ENCODE results near the gene POLR3K.

DNA sequence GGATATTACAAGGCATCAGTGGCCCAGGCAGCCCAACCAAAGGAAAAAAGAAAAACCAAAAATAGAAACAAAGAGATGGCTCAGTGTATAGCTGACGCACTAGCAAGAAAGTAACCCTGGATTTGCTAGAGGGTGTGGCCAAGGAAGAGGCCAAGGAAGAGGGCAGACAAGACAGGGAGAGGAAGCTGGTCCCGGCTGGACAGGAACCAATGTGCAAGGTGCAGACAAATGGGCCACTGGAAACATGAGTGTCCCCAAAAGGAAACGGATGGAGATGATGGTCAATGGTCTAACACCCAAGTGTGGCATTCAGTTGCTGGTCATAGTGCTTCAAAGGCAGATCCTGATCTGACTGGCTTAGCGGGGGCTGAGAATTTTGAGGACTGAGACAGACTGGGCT lies 10.7 kb downstream of the POLR3K start:
- TF ChIP-seq GATA2 (IDR thresholded peaks at IDR 0.05; ENCODE audit: low read depth, low read length) (no peak), GATA3 (IDR thresholded peaks at IDR 0.05; ENCODE audit: low read depth, low read length) (no peak)
